ENCODE data around the gene FOXO6. TPM values are rescaled to one million over a fixed set of nuclear protein-coding genes. Genes with fewer than 3 reads are reported as not detected.

Gene FOXO6
- total and polyA plus RNA-seq, 2 of the 13 experiments (the other 11 are each of a cell fraction or from before 2014, with no cell fraction given), result 0.13 TPM; not detected in 1

GRCh38 chr1:41413748-41414281 lies 52.6 kb downstream of the FOXO6 start:
- Histone ChIP-seq H3K4me1 (ENCODE audit: insufficient read depth, low read length) (peaks cover 13% of the 10 kb centered on the region), H4K20me1 (ENCODE audit: insufficient read depth, low read length) (no peaks in the 10 kb centered on the region), H3K27ac (ENCODE audit: extremely low read length, insufficient read depth, low read length) (no peak overlapping the region), H3K4me3 (replicated peaks in 1 of 3; ENCODE audit: insufficient read depth in 1 of 3, low read depth in 2 of 3, low read length in 3 of 3) (no peak overlapping the region), H3K9me3 (ENCODE audit: low read length) (no peaks in the 10 kb centered on the region), H3K27me3 (ENCODE audit: control insufficient read depth in 1 of 2, insufficient read depth in 2 of 2, low read length in 2 of 2) (peaks cover 0 to 8% of the 10 kb centered on the region in 2 experiments; a peak in 2 of 5 replicates), H3K4me2 (ENCODE audit: low read depth, low read length) (no peak overlapping the region), H3K9ac (ENCODE audit: insufficient read depth, low read depth, low read length) (no peak overlapping the region), H3K79me2 (ENCODE audit: insufficient read depth, low read length) (no peaks in the 10 kb centered on the region), H3K36me3 (replicated peaks in 1 of 2; ENCODE audit: control insufficient read depth in 1 of 2, insufficient read depth in 2 of 2, low read length in 2 of 2) (no peaks in the 10 kb centered on the region), H2AFZ (ENCODE audit: low read length) (no peak overlapping the region)
- 69% methylated on average over 8 of the region's 12 CpGs for WGBS (ENCODE audit: low lambda C conversion rate)
- BruUV-seq (replicated peaks), result no TSS peak
- ATAC-seq (no peak), DNase-seq (ENCODE audit: low spot score) (no peak), FAIRE-seq (no peak)
- in situ Hi-C loops (cut with HindIII; ENCODE audit: extremely low pct_ligation_motif_present, low pct_unique_long_range_greater_than_20kb), result no loop called here
- POLR2A ChIA-PET, result no interaction called here
- intact Hi-C loops (cut with micrococcal nuclease; ENCODE audit: unreplicated experiment), result no loop called here
- TF ChIP-seq ZNF12 (CRISPR knock-in tag; IDR thresholded peaks at IDR 0.05) (no peak), TEF (CRISPR knock-in tag; IDR thresholded peaks at IDR 0.05) (no peak), ZNF784 (CRISPR knock-in tag; IDR thresholded peaks at IDR 0.05; ENCODE audit: borderline replicate concordance) (no peak)
- TF ChIP-seq, protein P1, sequence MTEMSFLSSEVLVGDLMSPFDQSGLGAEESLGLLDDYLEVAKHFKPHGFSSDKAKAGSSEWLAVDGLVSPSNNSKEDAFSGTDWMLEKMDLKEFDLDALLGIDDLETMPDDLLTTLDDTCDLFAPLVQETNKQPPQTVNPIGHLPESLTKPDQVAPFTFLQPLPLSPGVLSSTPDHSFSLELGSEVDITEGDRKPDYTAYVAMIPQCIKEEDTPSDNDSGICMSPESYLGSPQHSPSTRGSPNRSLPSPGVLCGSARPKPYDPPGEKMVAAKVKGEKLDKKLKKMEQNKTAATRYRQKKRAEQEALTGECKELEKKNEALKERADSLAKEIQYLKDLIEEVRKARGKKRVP (CRISPR knock-in tag; IDR thresholded peaks at IDR 0.05), result no peak
- TF ChIP-seq, protein P2, sequence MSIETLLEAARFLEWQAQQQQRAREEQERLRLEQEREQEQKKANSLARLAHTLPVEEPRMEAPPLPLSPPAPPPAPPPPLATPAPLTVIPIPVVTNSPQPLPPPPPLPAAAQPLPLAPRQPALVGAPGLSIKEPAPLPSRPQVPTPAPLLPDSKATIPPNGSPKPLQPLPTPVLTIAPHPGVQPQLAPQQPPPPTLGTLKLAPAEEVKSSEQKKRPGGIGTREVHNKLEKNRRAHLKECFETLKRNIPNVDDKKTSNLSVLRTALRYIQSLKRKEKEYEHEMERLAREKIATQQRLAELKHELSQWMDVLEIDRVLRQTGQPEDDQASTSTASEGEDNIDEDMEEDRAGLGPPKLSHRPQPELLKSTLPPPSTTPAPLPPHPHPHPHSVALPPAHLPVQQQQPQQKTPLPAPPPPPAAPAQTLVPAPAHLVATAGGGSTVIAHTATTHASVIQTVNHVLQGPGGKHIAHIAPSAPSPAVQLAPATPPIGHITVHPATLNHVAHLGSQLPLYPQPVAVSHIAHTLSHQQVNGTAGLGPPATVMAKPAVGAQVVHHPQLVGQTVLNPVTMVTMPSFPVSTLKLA (IDR thresholded peaks at IDR 0.05), result peak; percentile 88
- CTCF ChIA-PET (ENCODE audit: low intra/inter-chr PET ratio, low total read pairs), result no interaction called here

Data from HepG2 (cell line).